NCI-H187 (cell line): ENCODE data around the gene CNTNAP3B.
"Not testable (repeated sequence)": the region's sequence is repeated elsewhere in the genome, so short reads cannot be mapped to it uniquely, and the experiment has no call there.

Experiments used
- DNase-seq, 2 experiments: peaks; one replicate each; lab custom pipeline; 2025; lab: John Stamatoyannopoulos, UW

The CNTNAP3B gene

GRCh38 chr9:41977965-41978600 lies 151.1 kb downstream of the CNTNAP3B start:
- DNase-seq, result not testable (repeated sequence)

DNA sequence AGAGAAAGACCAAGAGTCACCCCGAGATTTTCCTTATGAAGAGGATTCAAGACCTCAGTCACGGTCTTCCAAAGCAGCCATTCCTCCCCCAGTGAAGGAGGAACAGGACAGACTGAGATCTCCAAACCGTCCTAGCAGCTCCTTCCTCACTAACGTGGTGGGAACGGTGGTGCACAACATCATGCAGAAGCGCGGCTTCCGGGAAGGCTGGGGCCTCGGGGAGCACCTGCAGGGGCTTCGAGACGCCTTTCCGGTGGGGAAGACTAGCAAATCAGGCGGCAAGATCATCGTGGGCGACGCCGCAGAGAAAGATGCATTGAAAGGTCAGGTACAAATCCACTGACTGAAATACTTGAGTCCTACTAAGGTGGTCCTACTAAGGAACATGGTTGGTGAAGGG lies 154.3 kb downstream of the CNTNAP3B start:
- DNase-seq, result not testable (repeated sequence)

DNA sequence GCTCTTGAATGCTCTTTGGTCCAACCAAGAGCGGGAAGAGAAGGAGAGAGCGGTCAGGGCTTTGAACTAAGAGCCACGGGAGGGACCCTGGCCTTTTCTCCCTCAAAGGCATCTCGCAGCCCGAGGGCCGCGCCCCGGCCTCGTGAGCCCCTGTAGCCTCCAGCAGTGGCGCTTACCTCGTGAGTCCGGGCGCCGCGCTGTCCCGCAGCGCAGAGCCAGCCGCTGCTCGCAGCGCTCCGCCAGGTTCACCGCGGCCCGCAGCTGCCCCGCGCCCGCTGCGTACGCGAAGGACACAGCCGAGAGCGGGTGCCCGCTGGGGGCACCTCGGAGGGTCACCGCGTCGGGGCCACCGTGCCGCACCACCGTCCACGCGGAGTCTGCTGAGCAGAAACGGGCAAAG lies 176.2 kb downstream of the CNTNAP3B start:
- DNase-seq, result not testable (repeated sequence)

DNA sequence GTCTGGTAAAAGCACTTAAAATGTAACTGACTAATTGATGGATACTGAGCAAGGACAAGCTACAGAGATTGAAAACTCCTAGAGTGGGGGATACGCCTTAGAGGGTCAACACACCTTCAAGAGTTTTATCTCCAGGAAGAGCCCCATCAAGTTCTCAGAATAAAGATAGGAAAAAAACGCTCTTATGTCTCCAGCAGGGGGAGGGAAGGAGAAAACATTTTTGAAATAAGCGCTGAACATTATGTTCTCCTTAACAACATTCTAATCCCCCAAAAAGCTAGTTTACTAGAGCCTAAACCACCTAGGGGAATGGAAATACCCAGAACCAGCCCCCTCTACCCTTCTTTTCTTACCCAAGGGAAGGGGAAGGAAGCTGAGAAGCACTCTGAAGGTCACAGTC lies 187.5 kb downstream of the CNTNAP3B start:
- not testable (repeated sequence) for DNase-seq

- not testable (repeated sequence) for DNase-seq
Observed at GRCh38 chr9:41938143-41938542, 191.1 kb downstream of the CNTNAP3B start.

- not testable (repeated sequence) for DNase-seq
Observed at GRCh38 chr9:41935727-41936126, 193.5 kb downstream of the CNTNAP3B start.

- not testable (repeated sequence) for DNase-seq
Observed at GRCh38 chr9:41929172-41929571, 200.1 kb downstream of the CNTNAP3B start.

DNA sequence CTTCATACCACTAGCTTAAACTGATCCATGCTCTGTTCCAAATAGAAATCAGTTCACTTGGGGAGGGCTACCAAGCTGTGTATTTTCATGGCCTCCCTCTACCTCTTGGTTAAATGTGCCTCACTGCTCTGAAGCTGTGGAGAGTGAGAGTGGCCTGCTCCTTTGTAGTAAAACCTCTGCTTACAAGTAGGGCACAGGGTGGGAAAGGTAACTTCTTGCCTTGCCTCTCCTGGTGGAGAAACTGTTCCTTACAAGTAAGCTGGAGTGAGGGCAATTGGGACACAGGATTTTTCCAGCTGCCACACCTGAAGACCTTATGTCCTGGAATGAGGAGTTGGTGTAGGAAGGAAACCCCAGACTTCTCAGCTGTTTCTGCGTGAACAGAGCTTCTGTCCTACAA lies 211.9 kb downstream of the CNTNAP3B start:
- DNase-seq, result not testable (repeated sequence)

DNA sequence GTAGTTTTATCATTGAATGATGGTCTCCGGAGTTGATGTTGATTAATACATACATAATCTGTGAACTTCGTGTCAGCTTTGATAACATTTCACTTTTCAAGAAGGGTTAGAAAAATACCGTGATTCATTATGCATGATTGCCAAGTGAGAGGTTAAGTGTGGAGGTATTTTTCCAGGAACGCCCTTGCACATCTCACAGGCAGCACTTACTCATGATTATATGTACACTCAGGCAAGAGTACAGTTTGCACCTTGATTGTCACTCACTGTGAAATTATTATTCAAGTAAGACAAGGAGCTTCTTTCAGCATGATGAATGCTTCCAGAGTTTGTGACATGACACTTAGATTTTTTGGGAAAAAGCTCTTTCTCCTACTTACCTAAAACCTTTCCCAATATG lies 223.7 kb downstream of the CNTNAP3B start:
- DNase-seq, result not testable (repeated sequence)

DNA sequence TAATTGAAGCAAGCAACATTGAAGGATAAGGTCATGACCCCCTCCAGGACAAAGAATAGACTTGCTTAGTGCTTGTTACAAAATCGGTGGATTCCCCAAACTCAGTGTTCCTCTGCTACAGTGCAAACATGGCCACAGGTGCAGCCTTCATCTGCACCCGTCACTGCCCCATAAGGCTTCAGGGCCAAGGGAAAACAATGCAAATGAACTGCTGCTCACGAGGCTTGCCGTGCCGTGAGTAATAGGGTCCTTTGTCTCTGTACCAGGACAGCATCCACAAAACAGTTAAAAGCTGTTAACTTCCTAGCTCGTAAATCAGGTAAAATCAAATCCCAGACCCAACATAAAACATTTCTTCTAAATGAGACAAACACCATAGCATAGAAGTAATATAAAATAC lies 226.5 kb downstream of the CNTNAP3B start:
- DNase-seq, result not testable (repeated sequence)

- not testable (repeated sequence) for DNase-seq
Observed at GRCh38 chr9:41898720-41899343, 230.4 kb downstream of the CNTNAP3B start.

GRCh38 chr9:41874557-41874956 lies 254.7 kb downstream of the CNTNAP3B start:
- not testable (repeated sequence) for DNase-seq

DNA sequence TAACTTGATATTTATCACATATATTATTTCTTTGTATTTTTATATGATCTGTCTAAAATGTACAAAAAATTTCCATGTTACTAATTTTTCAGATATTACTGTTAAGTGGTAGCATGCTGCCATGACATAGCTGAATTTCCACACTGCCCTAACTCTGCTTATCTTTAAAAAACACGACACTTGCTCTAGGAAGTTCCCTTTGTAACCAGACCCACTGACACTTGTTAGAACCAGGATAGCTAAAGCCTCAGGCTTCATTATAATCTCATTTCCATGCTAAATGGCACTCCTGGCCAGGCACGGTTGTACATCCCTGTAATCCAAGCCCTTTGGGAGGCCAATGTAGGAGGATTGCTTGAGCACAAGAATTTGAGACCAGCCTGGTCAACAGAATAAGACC lies 273.8 kb downstream of the CNTNAP3B start:
- not testable (repeated sequence) for DNase-seq

DNA sequence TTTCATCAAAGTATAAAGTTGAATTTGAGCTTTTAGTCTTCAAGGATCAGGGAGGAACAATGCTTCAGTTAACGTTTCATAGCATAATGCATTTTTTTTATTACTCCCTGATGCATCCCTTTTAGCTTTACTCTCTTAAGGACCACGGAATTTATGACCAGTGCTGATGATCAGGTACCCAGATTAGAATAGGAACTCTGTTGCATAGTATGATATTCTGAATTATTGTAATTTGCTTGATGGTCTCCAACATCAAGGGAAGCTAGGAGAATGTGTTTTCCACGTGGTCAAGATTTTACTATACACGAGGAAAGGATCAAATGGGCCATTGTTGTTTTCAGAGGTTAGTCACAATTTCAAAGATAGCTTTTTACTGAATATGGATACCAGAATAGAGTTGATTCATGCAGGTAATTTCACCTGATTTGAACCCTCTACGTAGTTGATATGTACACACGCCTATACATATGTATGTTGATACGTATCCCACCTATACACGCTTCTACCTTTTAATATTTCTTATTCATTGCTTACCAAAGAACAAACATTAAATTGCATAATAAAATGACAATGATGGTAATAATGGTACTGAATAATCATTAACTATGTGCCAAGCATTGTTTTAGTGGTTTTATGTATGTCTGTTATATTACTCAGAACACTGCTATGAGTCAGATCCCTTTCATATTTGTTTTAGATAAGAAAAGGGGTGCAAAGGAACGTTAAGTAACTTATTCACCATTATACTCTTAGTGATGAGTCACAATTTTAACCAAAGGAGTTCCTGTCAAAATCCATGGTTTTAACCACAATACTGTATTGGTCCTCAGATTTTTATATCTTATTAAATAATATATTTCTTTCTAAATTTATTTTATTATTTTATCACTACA lies 277.1 kb downstream of the CNTNAP3B start:
- DNase-seq, result not testable (repeated sequence)

- DNase-seq, result not testable (repeated sequence)
Observed at GRCh38 chr9:41847829-41848228, 281.4 kb downstream of the CNTNAP3B start.
